Measurements from ENCODE around the gene GRIA1. TPM values are rescaled to one million over a fixed set of nuclear protein-coding genes. Genes with fewer than 3 reads are reported as not detected.

Gene GRIA1
- not detected for polyA plus RNA-seq (ENCODE audit: low read depth in 6 of 6)

DNA sequence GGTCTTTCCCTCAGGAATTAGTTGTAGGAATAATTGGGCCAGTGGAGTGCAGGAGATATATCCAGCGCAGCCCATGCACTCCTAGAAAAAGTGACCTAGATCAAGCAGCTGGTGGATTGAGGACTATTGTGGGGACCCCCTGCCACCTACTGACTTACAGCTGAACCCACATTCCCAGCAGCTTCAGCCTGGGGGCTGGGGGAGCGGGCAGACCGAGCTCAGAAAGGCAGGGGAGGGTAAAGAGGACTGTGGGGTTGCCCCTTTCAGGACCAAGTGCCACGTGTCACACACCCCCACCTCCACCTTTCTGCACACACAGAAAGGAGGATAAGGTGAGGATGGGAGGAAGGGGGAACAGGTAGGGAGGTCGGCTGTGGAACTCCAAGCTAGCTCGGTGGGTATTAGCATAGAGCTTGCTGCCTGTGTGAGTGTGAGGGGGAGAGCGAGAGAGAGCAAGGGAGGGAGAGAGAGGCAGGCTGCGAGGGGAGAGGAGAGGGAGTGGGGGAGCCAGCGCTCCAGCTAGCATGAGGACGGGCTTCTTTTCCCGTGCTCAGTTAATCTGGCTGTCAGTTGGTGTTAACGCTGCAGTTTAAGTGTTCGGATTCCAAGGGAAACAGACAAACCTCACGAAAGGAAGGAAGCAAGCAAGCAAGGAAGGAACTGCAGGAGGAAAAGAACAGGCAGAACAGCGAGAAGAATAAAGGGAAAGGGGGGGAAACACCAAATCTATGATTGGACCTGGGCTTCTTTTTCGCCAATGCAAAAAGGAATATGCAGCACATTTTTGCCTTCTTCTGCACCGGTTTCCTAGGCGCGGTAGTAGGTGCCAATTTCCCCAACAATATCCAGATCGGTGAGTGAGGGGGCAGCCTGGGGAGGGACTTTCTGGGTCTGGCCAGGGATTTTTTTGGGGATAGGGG is at the start of gene GRIA1:
GRIA1 (plus strand) TSS at position 553 of the 920 bp plus-strand sequence.
- H3K4me1 Mint-ChIP-seq, result no peaks in the 10 kb centered on the region
- ATAC-seq (ENCODE audit: low read depth in 2 of 2) (no peak), DNase-seq (no peak)
- H3K4me3 Mint-ChIP-seq, result peak within 1 kb of the TSS in 1 of 8 donors; percentile 52
- no peaks in the 10 kb centered on the region for H3K36me3 Mint-ChIP-seq
- peaks cover 24 to 45% (median 36%) of the 10 kb centered on the region in 3 donors for H3K27me3 Mint-ChIP-seq
- peaks cover 0 to 5% (median 3%) of the 10 kb centered on the region in 7 donors for H3K9me3 Mint-ChIP-seq
- H3K27ac Mint-ChIP-seq, result peak within 1 kb of the TSS in 2 of 6 donors; percentile 10 to 79

DNA sequence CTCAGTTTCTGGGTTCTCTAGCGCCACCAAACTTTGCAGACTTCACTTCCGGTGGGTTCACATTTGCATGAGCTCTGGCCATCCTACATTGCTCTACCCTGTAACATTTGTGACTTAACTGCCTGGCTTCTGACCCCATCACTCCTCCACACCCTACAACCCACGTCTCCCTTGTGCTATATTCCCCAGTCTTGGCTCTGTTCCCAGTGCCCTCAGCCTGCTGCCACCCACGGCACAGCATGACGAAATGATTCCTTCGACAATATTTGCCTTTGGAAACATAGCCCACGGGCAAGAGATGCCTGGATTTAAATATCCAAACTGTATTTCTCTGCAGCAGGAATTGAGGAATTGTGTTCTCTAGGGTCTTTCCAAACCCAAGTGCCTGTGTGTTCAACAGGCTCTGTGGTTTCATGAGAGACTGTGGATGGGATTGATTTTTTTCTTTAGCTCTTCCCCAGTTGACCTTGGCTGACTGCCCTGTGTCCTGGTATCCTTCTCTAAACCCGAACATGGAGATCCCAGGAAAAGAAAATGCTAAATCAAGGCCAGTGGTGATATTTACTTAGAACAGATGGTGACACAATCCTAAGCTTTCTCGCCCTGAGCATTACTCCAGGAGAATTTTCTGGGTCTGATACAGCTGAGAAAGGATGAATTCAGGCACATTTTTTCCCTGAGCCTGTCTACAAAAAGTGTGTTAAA is 44.4 kb upstream of the GRIA1 start:
- no peak for ATAC-seq (ENCODE audit: low read depth in 2 of 2)
- Mint-ChIP-seq H3K27me3 (peaks cover 0 to 5% (median 0%) of the 10 kb centered on the region in 3 donors), H3K9me3 (peaks cover 0 to 4% (median 0%) of the 10 kb centered on the region in 7 donors), H3K4me3 (no peak overlapping the region), H3K27ac (no peak overlapping the region), H3K4me1 (no peaks in the 10 kb centered on the region), H3K36me3 (no peaks in the 10 kb centered on the region)
- DNase-seq, result no peak

DNA sequence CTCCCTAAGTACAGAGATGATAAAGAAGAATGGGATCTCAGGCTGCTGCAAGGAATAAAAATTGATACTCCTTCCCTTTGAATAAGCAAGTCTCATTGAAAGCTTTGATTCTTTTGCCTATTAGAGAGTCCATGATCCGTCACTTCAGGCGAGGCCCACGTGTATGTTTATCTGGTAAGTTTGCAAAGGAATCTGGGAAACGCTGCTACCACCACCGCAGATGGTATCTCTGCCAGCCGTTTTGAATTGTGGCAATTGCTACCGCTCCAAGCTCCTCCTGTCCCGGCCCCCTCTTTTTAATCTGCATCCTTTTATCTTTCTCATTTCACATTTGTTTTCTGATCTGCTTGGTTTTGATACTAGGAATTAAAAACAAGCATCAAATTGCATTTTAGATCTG is 42.9 kb upstream of the GRIA1 start:
- Mint-ChIP-seq H3K4me1 (no peaks in the 10 kb centered on the region), H3K9me3 (peaks cover 0 to 11% (median 2%) of the 10 kb centered on the region in 7 donors), H3K36me3 (no peaks in the 10 kb centered on the region), H3K27ac (no peak overlapping the region), H3K4me3 (no peak overlapping the region), H3K27me3 (no peaks in the 10 kb centered on the region)
- ATAC-seq (ENCODE audit: low read depth in 2 of 2) (no peak), DNase-seq (no peak)

DNA sequence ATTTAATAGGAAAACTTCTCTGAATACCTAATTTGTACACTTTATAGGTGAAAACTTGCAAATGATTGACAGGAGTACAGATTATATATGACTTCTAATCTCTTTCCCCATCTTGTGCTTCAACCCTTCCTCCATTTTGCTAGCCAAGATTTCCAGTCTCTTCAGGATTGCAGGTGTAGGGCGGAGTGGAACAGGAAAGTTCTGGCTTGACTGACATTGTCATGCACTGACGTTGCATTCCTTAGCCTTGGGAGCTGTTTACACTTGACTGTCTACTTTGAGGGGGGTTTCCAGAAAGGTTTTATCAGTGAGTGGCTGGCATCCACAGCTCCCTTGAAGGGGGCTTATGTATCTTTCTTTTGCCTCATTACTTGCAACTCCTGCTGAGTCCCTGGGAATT is 34.1 kb upstream of the GRIA1 start:
- DNase-seq (no peak), ATAC-seq (ENCODE audit: low read depth in 2 of 2) (no peak)
- no peaks in the 10 kb centered on the region for H3K36me3 Mint-ChIP-seq
- no peaks in the 10 kb centered on the region for H3K4me1 Mint-ChIP-seq
- no peak overlapping the region for H3K4me3 Mint-ChIP-seq
- H3K9me3 Mint-ChIP-seq, result peaks cover 0 to 11% (median 2%) of the 10 kb centered on the region in 7 donors
- H3K27me3 Mint-ChIP-seq, result no peaks in the 10 kb centered on the region
- H3K27ac Mint-ChIP-seq, result no peak overlapping the region

DNA sequence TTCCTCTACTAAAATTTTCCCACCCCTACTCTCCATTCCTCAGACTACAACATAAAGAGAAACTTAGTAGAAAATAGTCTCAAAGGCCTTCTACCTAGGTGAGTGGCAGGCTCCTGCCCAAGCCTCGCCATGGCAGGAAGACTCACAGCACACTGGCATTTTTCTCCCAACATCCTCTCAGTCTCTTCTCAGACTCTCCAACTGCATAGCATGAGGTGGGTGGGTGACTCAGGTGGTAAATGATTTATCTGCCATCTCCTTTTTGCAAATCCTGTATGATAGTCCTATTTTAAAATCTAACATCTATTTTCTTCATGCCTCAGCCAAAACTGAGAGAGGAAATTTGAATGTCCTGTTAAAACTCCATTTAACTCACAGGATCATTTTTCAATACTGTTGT is 33.5 kb upstream of the GRIA1 start:
- peaks cover 0 to 8% (median 2%) of the 10 kb centered on the region in 7 donors for H3K9me3 Mint-ChIP-seq
- H3K4me3 Mint-ChIP-seq, result peak overlapping the region in 1 of 8 donors; percentile 57
- DNase-seq, result no peak
- no peak overlapping the region for H3K27ac Mint-ChIP-seq
- no peak for ATAC-seq (ENCODE audit: low read depth in 2 of 2)
- no peaks in the 10 kb centered on the region for H3K4me1 Mint-ChIP-seq
- no peaks in the 10 kb centered on the region for H3K36me3 Mint-ChIP-seq
- H3K27me3 Mint-ChIP-seq, result no peaks in the 10 kb centered on the region

DNA sequence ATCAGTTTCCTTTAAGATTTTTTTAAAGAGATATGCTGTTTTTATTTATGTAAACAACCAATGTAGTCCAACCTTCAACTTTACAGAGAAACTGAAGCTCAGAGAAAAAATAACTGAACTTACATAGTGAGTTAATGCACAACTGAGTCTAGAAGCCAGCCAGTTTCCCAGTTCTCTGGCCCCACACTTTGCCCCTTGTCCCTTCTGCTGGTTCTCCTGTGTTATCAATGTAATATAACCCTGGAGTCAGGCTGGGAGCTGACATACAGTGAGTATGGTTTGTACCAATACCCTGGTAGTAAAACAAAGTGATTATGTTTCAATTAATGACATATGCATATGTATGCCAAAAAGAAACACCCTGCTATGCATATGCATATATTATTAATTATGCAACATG is 32.2 kb upstream of the GRIA1 start:
- H3K36me3 Mint-ChIP-seq, result no peaks in the 10 kb centered on the region
- no peak overlapping the region for H3K4me3 Mint-ChIP-seq
- H3K4me1 Mint-ChIP-seq, result no peaks in the 10 kb centered on the region

DNA sequence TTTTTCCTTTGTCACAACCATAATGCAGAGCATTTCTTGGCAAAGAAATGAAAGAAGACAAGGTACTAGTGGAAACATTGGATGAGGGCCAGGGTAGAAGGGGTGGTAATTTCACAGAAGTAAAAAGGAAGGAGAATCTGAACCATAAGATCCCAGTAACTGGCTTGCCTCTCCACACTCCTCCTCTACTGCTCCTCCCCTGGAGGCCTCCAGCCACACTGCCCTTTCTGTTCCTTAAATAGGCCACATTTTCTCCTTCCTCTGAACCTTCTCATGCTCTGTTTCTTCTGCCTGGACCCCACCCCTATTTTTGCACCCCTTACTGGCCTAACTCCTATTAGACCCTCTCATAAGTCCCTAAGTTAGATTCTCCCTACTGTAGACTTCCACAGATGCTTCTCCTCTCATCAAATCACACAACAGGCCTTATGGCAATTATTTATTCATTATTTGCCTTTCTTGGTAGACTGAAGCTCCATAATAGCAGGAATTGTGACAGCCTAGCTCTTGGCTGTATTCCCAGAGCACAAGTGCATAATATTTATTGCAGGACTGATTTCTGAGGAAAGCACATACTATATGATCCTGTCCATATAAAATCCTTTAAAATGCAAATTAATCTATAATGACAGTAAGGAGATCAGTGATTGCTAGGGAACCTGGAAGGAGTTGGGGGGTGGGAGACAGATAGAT is 31.3 kb upstream of the GRIA1 start:
- Mint-ChIP-seq H3K4me1 (no peaks in the 10 kb centered on the region), H3K4me3 (no peak overlapping the region), H3K9me3 (peaks cover 0 to 7% (median 2%) of the 10 kb centered on the region in 7 donors), H3K27me3 (no peaks in the 10 kb centered on the region), H3K27ac (no peak overlapping the region), H3K36me3 (no peaks in the 10 kb centered on the region)
- no peak for ATAC-seq (ENCODE audit: low read depth in 2 of 2)
- DNase-seq, result no peak

More for the DNA sequence above, 32.2 kb upstream of the GRIA1 start:
- ATAC-seq (ENCODE audit: low read depth in 2 of 2), result no peak
- Mint-ChIP-seq H3K27me3 (no peaks in the 10 kb centered on the region), H3K9me3 (peaks cover 0 to 7% (median 3%) of the 10 kb centered on the region in 7 donors), H3K27ac (no peak overlapping the region)
- no peak for DNase-seq

DNA sequence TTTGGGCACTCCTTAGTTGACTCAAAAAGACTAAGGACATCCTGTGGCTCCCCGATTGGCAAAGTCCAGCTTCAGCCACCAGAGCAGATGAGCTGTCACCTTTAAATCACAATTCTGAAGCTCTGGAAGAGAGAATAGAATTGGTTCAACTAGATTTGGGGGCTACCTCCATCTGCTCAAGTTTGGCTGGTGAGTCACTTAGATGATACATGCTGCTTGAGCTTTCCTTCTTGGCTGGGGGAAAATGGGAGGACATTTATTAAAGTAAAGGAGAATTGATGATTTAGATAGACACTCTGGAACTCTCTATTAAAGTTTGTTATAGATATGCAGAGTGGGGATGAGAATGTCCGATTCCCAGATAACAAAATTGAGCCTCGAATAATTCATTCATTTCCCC is 30.0 kb upstream of the GRIA1 start:
- H3K36me3 Mint-ChIP-seq, result no peaks in the 10 kb centered on the region
- ATAC-seq (ENCODE audit: low read depth in 2 of 2) (no peak), DNase-seq (no peak)
- no peak overlapping the region for H3K27ac Mint-ChIP-seq
- H3K27me3 Mint-ChIP-seq, result no peaks in the 10 kb centered on the region
- peaks cover 0 to 7% (median 2%) of the 10 kb centered on the region in 7 donors for H3K9me3 Mint-ChIP-seq
- no peaks in the 10 kb centered on the region for H3K4me1 Mint-ChIP-seq
- no peak overlapping the region for H3K4me3 Mint-ChIP-seq

DNA sequence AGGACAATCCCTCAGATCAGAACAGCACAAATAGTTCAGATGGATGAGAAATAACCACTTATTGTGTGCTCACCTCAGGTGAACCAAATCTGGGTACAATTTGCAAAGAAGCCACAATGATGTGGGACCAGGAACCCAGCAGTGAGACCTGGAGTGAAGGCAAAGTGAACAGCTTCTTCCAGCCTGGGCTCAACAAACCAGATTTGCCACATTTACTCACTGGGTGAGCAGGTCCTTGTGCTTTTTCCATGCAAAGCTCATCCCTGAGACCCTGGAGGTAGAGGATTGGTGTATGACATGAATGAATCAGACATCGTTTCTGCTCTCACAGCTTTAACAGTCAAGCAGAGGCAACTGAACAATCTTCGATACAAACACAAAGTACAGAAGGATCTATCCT is 29.1 kb upstream of the GRIA1 start:
- Mint-ChIP-seq H3K4me3 (no peak overlapping the region), H3K36me3 (no peaks in the 10 kb centered on the region), H3K27me3 (no peaks in the 10 kb centered on the region), H3K4me1 (no peaks in the 10 kb centered on the region), H3K9me3 (peaks cover 0 to 7% (median 3%) of the 10 kb centered on the region in 7 donors), H3K27ac (no peak overlapping the region)
- ATAC-seq (ENCODE audit: low read depth in 2 of 2) (no peak), DNase-seq (no peak)

DNA sequence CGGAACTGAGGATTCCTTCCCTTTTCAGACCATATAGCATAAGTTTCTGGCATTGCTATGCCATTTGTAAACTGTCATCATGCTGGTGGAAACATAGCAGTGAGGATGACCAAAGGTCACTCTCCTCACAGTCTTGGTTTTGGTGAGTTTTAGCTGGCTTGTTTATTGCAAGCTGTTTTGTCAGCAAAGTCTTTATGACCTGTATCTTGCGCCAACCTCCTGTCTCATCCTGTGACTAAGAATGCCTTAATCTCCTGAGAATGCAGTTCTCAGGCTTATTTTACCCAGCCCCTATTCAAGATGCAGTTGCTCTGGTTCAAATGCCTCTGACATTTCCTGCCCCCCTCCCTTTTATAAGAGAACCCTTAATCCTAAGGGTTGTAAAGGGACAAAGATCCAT is 26.7 kb upstream of the GRIA1 start:
- Mint-ChIP-seq H3K4me1 (no peaks in the 10 kb centered on the region), H3K36me3 (no peaks in the 10 kb centered on the region)
- ATAC-seq (ENCODE audit: low read depth in 2 of 2), result no peak

DNA sequence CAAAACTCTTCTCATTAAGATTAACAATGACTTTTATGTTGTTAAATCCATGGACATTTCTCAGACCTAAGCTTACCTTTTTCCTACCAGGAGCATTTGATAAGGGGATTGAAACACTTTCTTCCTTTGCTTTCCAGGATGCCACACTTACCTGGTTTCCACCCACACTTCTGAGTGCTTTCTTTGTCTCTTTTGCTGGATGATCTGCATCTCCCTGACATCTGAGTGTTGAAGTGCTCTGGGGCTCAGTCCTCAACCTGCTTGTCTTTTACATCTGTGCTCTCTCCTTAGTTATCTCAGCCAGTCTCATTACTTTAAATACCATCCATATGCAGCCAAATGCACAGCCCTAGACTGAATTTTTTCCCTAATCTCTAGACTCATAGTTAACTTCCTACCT is 22.9 kb upstream of the GRIA1 start:
- H3K9me3 Mint-ChIP-seq, result peaks cover 0 to 8% (median 4%) of the 10 kb centered on the region in 7 donors
- no peaks in the 10 kb centered on the region for H3K36me3 Mint-ChIP-seq
- ATAC-seq (ENCODE audit: low read depth in 2 of 2) (no peak), DNase-seq (no peak)
- no peaks in the 10 kb centered on the region for H3K27me3 Mint-ChIP-seq
- no peak overlapping the region for H3K4me3 Mint-ChIP-seq
- no peak overlapping the region for H3K27ac Mint-ChIP-seq
- H3K4me1 Mint-ChIP-seq, result no peaks in the 10 kb centered on the region

More for the DNA sequence above, 26.7 kb upstream of the GRIA1 start:
- no peak overlapping the region for H3K4me3 Mint-ChIP-seq
- DNase-seq, result no peak
- peaks cover 0 to 7% (median 3%) of the 10 kb centered on the region in 7 donors for H3K9me3 Mint-ChIP-seq
- H3K27ac Mint-ChIP-seq, result no peak overlapping the region
- no peaks in the 10 kb centered on the region for H3K27me3 Mint-ChIP-seq

DNA sequence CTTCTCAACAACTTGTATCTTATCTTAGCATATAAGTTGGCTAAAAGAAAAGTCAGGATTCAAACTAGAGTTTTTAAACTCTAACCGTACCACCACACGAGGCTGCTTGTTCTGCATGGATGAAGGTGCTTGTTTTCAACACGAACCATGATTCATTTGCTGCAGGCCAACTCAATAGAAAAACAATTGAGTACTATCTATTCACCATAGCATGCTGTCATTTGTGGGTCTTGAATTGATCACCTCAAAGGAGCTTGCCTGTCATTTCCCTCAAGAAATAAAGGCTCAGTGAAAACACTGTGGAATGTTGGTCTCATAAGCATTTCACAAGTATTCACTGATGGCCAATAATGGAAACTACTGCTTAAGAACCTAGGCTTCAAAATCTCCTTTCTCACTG is 21.0 kb upstream of the GRIA1 start:
- Mint-ChIP-seq H3K27ac (no peak overlapping the region), H3K27me3 (no peaks in the 10 kb centered on the region), H3K36me3 (no peaks in the 10 kb centered on the region), H3K4me1 (no peaks in the 10 kb centered on the region), H3K9me3 (peaks cover 0 to 11% (median 0%) of the 10 kb centered on the region in 7 donors), H3K4me3 (no peak overlapping the region)
- no peak for ATAC-seq (ENCODE audit: low read depth in 2 of 2)
- no peak for DNase-seq

DNA sequence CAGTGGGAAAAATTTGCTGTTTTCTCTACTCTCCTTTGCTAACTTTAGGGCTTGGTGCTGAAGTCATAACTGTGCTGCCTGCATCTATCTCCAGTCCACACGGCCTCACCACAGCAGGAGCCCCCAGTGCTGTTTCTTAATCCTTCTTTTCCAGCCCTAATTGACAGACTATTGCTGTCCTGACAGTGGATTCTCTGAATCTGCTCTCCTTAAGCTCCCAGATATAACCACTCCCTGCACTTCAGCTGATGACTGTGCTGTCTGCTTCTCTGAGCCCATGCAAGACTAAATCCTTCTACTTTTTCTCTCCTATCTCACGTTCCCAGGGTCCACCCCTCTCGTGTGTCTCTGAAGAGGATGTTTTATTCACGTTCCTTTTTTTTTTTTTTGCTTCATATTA is 19.7 kb upstream of the GRIA1 start:
- ATAC-seq (ENCODE audit: low read depth in 2 of 2) (no peak), DNase-seq (no peak)
- H3K4me1 Mint-ChIP-seq, result no peaks in the 10 kb centered on the region
- no peak overlapping the region for H3K4me3 Mint-ChIP-seq
- no peak overlapping the region for H3K27ac Mint-ChIP-seq
- peaks cover 0 to 14% (median 0%) of the 10 kb centered on the region in 7 donors for H3K9me3 Mint-ChIP-seq
- peaks cover 0 to 4% (median 0%) of the 10 kb centered on the region in 3 donors for H3K27me3 Mint-ChIP-seq
- no peaks in the 10 kb centered on the region for H3K36me3 Mint-ChIP-seq

Data from naive B cell (primary cell).